Fibroblast of villous mesenchyme (primary cell): Measurements from ENCODE around the gene TMEM53. TPM values are rescaled to one million over a fixed set of nuclear protein-coding genes. Genes with fewer than 3 reads are reported as not detected.

ENCODE experiments used
- DNase-seq: peaks from one replicate; pipeline ENCODE4 v3.0.0-alpha.2; 2010; ENCODE audit warnings: low read depth
- H3K4me3 ChIP-seq: 2 replicates; pipeline ENCODE4 v1.5.1; 2011; ENCODE audit warnings: low read depth, mild to moderate bottlenecking, low read length
- CTCF ChIP-seq: IDR thresholded peaks from 2 replicates; pipeline ENCODE4 v1.5.1; 2012; ENCODE audit warnings: low read depth, mild to moderate bottlenecking, low read length; ENCODE audit not compliant: insufficient read depth
- total RNA-seq: library from RNA; depleted of rRNA; stranded (reverse); fragments of >200 nt; gene quantifications from 2 replicates; pipeline ENCODE4 v1.2.3, GENCODE V29; 2012

Gene TMEM53
- total RNA-seq, 1 donor = 7.3 TPM

GRCh38 chr1:44631333-44631646, 43.0 kb downstream of the TMEM53 start:
- TF ChIP-seq CTCF = no peak
- DNase-seq = no peak
- peak overlapping the region; percentile 73 for H3K4me3 ChIP-seq

- no peak for TF ChIP-seq CTCF
- H3K4me3 ChIP-seq = no peak overlapping the region
- DNase-seq = peak; percentile 5
Observed at GRCh38 chr1:44630116-44630515, 44.2 kb downstream of the TMEM53 start.

GRCh38 chr1:44628962-44629756, 45.1 kb downstream of the TMEM53 start:
- no peak overlapping the region for H3K4me3 ChIP-seq
- peak; percentile 59 for DNase-seq
- no peak for TF ChIP-seq CTCF

- H3K4me3 ChIP-seq = no peak overlapping the region
- DNase-seq = no peak
- TF ChIP-seq CTCF = no peak
Observed at GRCh38 chr1:44625348-44625747, 48.9 kb downstream of the TMEM53 start.

- no peak for DNase-seq
- TF ChIP-seq CTCF = no peak
- H3K4me3 ChIP-seq = no peak overlapping the region
Observed at GRCh38 chr1:44624268-44624901, 49.9 kb downstream of the TMEM53 start.

- TF ChIP-seq CTCF = no peak
- DNase-seq = peak; percentile 5
- H3K4me3 ChIP-seq = no peak overlapping the region
Observed at GRCh38 chr1:44621841-44622286, 52.4 kb downstream of the TMEM53 start.
